HPDE6-E6E7 (cell line): ENCODE data around the gene HEG1.

Experiments used
- DNase-seq: peaks from one replicate; pipeline ENCODE4 v3.0.0; 2011; ENCODE audit warnings: missing footprints; ENCODE audit errors: extremely low spot score

The HEG1 gene

DNA sequence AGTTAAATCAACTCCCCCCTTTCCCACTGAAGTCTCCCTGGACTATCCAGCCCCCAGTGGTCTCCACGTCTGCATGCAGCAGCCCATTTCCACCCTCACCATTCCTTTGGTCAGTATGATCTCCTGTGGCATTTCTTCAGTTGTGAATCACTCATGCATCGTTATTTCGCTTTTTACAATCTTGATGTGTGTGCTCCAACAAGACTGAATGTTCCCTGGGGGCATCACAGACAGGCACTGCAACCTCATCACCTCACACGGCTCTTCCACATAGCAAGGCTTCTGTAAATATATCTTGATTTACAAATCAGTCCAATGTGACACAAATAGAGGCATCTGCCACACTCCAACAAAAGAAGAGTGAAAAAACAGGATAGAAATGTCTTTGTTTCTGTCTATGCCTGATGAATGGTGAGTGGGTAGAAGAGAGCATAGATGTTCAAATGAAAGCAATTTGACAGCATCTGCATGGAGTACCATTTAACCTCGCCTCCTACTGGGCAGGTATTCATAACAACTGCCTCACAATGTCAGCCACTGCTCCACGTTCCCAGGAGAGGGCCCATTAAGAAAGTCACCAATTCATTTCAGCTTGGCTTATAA is 5.2 kb downstream of the HEG1 start:
- no peak for DNase-seq

GRCh38 chr3:125048282-125048681 is 7.5 kb downstream of the HEG1 start:
- no peak for DNase-seq

- DNase-seq: no peak
Measured at GRCh38 chr3:125045965-125046364, 9.8 kb downstream of the HEG1 start.

GRCh38 chr3:125045194-125045593 is 10.6 kb downstream of the HEG1 start:
- DNase-seq: no peak

DNA sequence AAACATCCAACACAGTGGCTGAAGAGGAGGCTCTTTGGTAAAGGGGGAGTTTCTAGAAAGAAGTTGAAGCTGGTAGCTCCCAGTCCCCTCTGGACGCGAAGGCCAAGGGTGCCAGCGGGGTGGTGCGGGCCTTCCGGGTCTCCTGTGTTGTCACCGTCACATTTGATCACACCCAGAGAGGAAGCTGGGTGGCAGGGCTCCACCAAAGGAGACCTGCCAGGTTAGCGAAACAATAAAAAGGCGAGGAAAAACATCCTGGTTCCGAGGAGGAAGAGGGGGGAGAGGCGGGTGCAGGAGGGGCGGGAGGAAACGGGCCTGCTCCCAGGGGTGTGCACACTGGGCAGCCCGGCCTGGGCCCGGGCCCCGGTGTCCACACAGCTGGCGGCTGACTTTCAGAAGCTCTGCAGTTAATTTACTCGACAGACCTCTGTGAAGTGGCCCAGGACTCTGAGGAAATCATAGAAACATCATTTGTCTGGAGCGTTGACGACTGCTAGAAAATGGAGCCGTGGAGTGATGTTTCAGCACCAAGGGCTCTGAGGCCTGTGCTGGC is 12.1 kb downstream of the HEG1 start:
- DNase-seq: no peak

- DNase-seq: no peak
Measured at GRCh38 chr3:125042725-125043406, 12.9 kb downstream of the HEG1 start.

DNA sequence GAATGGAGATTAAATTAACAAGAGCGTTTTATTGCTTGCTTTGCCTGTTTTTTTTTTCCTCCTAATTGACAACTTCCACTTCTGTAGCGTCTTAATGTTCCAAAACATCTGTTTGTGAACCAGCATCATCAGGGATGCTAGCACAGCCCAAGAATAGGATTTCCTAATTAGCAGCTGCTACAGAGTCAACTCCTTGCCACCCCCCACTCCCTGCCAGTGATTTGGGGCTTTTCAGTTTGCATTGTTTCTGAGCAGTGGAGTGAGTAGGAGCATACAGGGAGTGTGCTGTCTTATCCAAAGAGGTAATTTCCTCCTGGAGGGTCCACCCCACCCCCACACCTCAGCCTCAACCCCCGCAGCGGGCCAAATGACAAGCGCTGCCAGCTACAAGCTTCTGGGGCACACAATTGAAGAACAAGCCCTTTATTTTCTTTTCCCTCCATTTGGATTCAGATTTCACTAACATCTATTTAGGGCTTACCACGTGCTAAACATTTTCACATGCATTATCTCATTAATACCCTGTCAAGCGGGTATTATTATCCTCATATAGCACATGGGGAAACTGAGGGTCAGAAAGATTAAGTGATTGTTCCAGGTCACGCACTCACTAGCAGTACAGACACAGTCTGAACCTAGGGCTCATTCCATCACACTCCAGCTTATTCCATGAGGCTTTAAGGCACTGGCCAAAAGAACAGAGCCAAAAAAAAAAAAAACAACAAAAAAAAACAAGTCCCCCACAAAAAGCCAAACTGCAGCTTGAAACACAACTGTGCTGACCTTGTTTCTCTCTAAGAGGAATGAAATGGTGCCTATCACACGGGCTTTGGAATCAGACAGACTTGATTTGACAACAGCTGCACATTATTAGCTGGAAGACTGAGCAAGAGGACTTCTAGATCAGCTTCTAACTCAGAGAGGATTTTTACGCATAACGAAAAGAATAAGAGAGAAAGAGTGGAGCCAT is 16.4 kb downstream of the HEG1 start:
- no peak for DNase-seq

DNA sequence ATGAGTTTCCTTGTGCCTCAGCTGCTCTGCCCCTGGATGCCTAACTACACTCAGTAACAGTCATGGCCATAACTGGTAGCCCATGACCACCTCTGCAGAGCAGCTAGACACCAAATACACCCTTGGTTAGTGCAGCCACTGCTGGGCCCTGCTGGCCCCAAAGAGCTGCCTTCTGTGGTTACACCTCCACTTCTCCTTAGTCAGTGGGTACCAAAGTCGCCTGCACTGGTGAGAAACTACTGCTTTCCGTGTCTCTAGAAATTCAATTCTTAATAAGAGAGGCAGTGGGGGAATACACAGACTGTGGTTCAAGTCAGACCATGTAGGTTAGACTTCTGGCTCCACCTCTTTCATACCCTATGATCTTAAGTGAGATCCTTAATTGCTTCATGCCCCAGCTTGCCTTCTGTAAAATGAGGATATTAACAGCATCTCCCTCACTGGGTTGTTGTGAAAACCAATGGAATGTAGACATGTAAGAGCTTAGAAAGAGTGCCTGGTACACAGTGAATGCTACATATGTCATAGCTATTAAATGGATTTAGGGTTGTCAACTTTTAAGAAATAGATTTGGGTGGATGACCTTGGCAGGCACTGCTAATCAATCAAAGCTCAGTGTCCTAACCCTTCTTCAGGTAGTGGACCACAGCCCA is 18.2 kb downstream of the HEG1 start:
- DNase-seq: no peak

- DNase-seq: no peak
Measured at GRCh38 chr3:125035217-125035616, 20.6 kb downstream of the HEG1 start.

DNA sequence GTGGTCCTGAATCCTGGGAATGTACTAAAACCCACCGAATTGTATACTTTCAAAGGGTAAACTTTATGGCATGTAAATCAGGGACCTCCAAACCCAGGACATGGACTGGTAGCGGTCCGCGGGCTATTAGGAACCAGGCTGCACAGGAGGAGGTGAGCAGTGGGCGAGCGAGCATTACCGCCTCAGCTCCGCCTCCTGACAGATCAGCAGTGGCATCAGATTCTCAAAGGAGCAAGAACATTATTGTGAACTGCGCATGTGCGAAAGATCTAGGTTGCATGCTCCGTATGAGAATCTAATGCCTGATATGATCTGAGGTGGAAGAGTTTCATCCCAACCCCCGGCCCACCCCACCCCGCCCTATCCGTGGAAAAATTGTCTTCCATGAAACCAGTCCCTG is 22.2 kb downstream of the HEG1 start:
- DNase-seq: no peak

- no peak for DNase-seq
Measured at GRCh38 chr3:125033135-125033534, 22.7 kb downstream of the HEG1 start.

DNA sequence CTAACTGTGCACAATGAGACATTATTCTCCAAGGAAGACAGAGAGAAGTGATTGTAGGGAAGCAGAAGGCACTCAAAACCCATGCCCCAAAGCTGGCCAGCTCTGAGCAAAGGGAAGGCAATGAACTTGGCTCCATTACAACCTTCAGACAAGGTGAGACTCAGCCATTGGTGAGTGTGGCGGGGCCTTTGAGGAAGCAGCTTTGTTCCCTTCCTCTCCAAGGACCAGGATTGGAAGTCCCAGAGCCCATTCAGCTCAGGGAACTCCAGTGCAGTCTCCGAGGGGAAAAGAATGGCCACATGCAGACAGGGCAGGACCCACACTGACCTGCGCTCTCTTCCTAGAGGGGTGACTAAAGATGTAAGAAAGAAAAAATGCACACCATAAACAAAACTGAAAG is 23.1 kb downstream of the HEG1 start:
- DNase-seq: no peak

DNA sequence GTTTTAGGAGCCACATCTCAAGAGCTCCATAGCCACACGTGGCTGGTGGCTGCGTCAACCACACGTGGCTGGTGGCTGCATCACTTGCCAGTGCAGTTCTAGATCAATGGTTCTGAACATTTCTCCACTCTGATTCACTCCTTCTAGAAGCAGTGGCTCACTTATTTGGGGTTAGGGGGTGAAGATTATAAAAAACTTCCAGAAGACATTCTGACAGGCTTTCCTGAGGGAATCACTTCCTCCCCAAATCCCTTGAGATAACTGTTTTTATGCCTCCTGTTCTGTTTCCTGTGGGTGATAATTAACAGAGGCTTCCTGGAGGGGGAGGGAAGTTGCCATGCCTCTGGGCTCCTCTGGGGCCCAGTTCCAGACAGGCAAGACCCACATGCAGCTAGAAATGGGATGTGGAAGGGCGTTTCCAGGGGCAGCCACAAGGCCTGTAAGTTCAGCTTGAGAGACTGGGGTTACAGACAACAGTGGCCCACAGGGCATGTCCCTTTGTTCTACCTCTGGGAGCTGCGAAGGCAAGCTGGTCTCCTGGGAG is 23.6 kb downstream of the HEG1 start:
- DNase-seq: no peak

- DNase-seq: no peak
Measured at GRCh38 chr3:125031544-125031943, 24.3 kb downstream of the HEG1 start.

- DNase-seq: no peak
Measured at GRCh38 chr3:125028657-125029056, 27.1 kb downstream of the HEG1 start.

- no peak for DNase-seq
Measured at GRCh38 chr3:125025642-125026041, 30.2 kb downstream of the HEG1 start.

DNA sequence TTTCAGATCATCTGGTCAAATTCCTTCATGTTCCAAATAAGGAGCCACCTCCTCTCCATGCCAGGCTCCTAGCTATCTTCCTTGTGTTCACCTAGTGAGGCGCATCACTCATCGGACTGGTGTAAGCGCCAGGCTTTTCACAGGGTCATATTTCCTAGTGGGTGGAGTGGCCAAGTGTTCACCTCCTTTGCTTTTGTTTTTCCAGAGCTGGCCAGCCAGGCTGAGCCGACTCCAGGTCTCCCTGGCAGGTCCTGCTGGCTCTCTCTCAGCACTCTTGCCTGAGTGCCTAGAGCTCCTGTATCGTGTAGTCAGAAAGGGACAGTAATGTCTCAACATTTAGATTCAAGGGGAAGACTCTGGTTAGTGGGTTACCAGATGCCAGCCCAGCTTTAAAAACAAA is 31.0 kb downstream of the HEG1 start:
- no peak for DNase-seq

DNA sequence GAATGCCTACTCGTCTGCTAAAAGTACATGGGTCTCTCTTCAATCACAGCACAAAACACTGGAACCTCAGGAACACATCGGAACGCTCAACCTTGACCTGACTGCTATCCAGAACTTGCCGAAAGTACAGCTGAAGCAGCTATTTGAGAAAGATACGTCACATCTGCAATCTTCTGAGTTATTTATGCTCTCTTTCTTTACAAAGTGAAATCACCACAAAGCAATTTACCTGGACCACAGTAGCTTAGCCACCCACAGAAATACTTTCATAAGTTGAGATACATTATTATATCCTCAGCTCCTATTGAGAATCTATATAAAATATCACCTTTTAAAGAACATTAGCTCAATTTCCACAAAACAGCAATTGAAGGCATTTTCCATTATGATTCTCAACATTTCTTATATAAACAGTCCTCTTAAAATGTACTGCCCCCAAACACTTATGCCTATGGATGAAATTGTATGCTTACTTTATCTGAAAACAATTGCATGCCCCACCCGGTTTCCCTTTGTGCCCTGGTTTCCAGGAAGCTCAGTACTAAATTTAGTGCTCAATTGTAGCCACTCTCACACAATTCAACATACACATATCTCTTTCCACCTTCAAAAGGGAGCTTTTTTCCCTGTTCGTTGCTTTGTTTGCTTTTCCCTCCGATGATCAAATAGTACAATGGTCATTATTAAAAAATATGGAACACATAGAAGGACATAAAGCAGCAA is 31.8 kb downstream of the HEG1 start:
- no peak for DNase-seq

DNA sequence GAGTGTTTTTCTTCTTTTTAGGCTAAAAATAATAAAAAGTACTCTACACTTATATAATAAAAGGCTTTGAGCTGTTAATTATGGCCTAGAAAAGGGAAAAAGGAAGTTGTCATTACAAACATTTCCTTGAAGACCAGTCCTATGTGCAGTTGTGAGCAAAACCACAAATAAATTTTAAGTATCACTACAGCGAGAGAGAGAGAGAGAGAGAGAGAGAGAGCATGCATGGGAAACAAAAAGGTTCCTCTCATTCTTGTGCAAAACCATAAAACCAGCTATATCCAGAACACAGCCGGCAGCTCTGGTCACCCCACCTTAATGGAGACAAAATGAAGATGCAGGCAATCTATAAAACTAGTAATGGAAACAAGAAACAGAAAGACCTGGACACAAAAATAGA is 33.6 kb downstream of the HEG1 start:
- no peak for DNase-seq

- DNase-seq: no peak
Measured at GRCh38 chr3:125019271-125019670, 36.5 kb downstream of the HEG1 start.

GRCh38 chr3:125017406-125017805 is 38.4 kb downstream of the HEG1 start:
- DNase-seq: no peak
